H1 (cell line): ENCODE measurements around the gene TRIM24. TPM values are rescaled to one million over a fixed set of nuclear protein-coding genes. Genes with fewer than 3 reads are reported as not detected.
A peak's percentile ranks its signal among the peaks of the same experiment; 100 is the strongest.

ENCODE experiments used
- CTCF ChIA-PET: fragments of 300-600 bp; sonication (Branson Sonifier 250); formaldehyde crosslinking; loops from one replicate; lab custom pipeline; 2021; ENCODE audit not compliant: partially characterized antibody; lab: Charles Lee
- POLR2A ChIA-PET: fragments of 300-600 bp; sonication (Branson Sonifier 250); formaldehyde crosslinking; loops from one replicate; lab custom pipeline; 2021; ENCODE audit warnings: inconsistent platforms; ENCODE audit not compliant: partially characterized antibody; lab: Charles Lee
- DNase-seq, 2 experiments: peaks; one replicate each; pipeline versions ENCODE4 v3.0.0 to v3.0.0-alpha.2; 2010 to 2022; ENCODE audit warnings: low spot score in 2 of 2, low read depth in 1 of 2, mixed read lengths in 1 of 2
- FAIRE-seq: peaks from 2 replicates; lab custom pipeline; 2011; peaks lifted over from hg19 to GRCh38; lab: Jason Lieb, UNC
- H2AFZ ChIP-seq: 2 replicates; pipeline ENCODE4 v1.8.1; 2012; ENCODE audit warnings: low read length, inconsistent platforms
- H2AK5ac ChIP-seq: 2 replicates; pipeline ENCODE4 v1.6.1; 2013; ENCODE audit warnings: low read depth, low read length
- H2BK120ac ChIP-seq: replicated peaks from 2 replicates; pipeline ENCODE3; 2013; ENCODE audit warnings: low read depth, low read length, inconsistent platforms
- H2BK12ac ChIP-seq: 2 replicates; pipeline ENCODE4 v1.6.1; 2013; ENCODE audit warnings: low read depth, low read length
- H2BK15ac ChIP-seq: 2 replicates; pipeline ENCODE4 v1.6.1; 2013; ENCODE audit warnings: low read length
- H2BK20ac ChIP-seq: 2 replicates; pipeline ENCODE4 v1.6.1; 2013; ENCODE audit warnings: low read length
- H2BK5ac ChIP-seq: 2 replicates; pipeline ENCODE4 v1.6.1; 2013; ENCODE audit warnings: low read depth, low read length
- H3K14ac ChIP-seq: 2 replicates; pipeline ENCODE4 v1.6.1; 2013; ENCODE audit warnings: inconsistent platforms; ENCODE audit not compliant: insufficient read length
- H3K18ac ChIP-seq: 2 replicates; pipeline ENCODE4 v1.6.1; 2013; ENCODE audit warnings: low read length; ENCODE audit errors: extremely low read depth
- H3K23ac ChIP-seq: 2 replicates; pipeline ENCODE4 v1.6.1; 2013; ENCODE audit warnings: inconsistent platforms; ENCODE audit not compliant: insufficient read length
- H3K23me2 ChIP-seq: 2 replicates; pipeline ENCODE4 v1.6.1; 2013; ENCODE audit warnings: low read depth, low read length
- H3K27ac ChIP-seq: 2 replicates; pipeline ENCODE4 v1.6.1; 2011; ENCODE audit warnings: low read depth, low read length, inconsistent platforms
- H3K27me3 ChIP-seq, 4 experiments: replicated peaks in 1 of 4; 1 replicate in 1 of 4; 2 replicates in 3 of 4; pipeline versions ENCODE4 v1.6.1 to v1.8.1; 2011 to 2013; ENCODE audit warnings: low read length in 3 of 4, mild to moderate bottlenecking in 3 of 4, inconsistent platforms in 2 of 4, mixed read lengths in 2 of 4, moderate library complexity in 1 of 4; ENCODE audit not compliant: control insufficient read depth in 3 of 4, insufficient read depth in 3 of 4; ENCODE audit errors: extremely low read depth in 1 of 4
- H3K36me3 ChIP-seq, 4 experiments: 2 replicates each; pipeline versions ENCODE4 v1.6.1 to v1.8.1; 2011 to 2013; ENCODE audit warnings: mild to moderate bottlenecking in 4 of 4, low read length in 3 of 4, moderate library complexity in 2 of 4, control low read depth in 1 of 4, inconsistent platforms in 1 of 4; ENCODE audit not compliant: insufficient read depth in 4 of 4, control insufficient read depth in 2 of 4
- H3K4ac ChIP-seq: replicated peaks from 2 replicates; pipeline ENCODE3; 2013; ENCODE audit warnings: low read length, low read depth, mixed read lengths, inconsistent platforms; ENCODE audit not compliant: insufficient read length
- H3K4me1 ChIP-seq, 4 experiments: replicated peaks in 1 of 4; 1 replicate in 1 of 4; 2 replicates in 3 of 4; pipeline versions ENCODE4 v1.6.1 to v1.8.1; 2011 to 2013; ENCODE audit warnings: low read length in 3 of 4, inconsistent platforms in 2 of 4, mixed read lengths in 1 of 4; ENCODE audit not compliant: insufficient read depth in 4 of 4, control insufficient read depth in 3 of 4
- H3K4me2 ChIP-seq, 2 experiments: 2 replicates each; pipeline versions ENCODE4 v1.6.1 to v1.8.1; 2011 to 2013; ENCODE audit warnings: low read depth in 2 of 2, low read length in 2 of 2, control low read depth in 1 of 2, inconsistent platforms in 1 of 2, mild to moderate bottlenecking in 1 of 2; ENCODE audit not compliant: insufficient read depth in 1 of 2
- H3K4me3 ChIP-seq, 4 experiments: fragments of 200-600, 300-600 bp in 1 of 4; sonication (generic), shearing (Covaris generic), sonication (Bioruptor Twin) in 1 of 4; 2 replicates each; pipeline versions ENCODE4 v1.5.1 to v1.8.1; 2011 to 2016; ENCODE audit warnings: low read length in 4 of 4, low read depth in 3 of 4, control low read depth in 2 of 4, inconsistent platforms in 2 of 4, mild to moderate bottlenecking in 2 of 4, mixed read lengths in 1 of 4, moderate library complexity in 1 of 4; ENCODE audit not compliant: insufficient read depth in 2 of 4; ENCODE audit errors: extremely low read depth in 1 of 4
- H3K56ac ChIP-seq: replicated peaks from 2 replicates; pipeline ENCODE3; 2013; ENCODE audit warnings: low read depth, mild to moderate bottlenecking, mixed read lengths, low read length, inconsistent platforms; ENCODE audit not compliant: insufficient read length
- H3K79me1 ChIP-seq: 2 replicates; pipeline ENCODE4 v1.6.1; 2013; ENCODE audit warnings: low read depth, low read length, control low read depth
- H3K79me2 ChIP-seq, 2 experiments: 2 replicates each; pipeline versions ENCODE4 v1.6.1 to v1.8.1; 2012 to 2013; ENCODE audit warnings: low read length in 2 of 2, mild to moderate bottlenecking in 2 of 2, inconsistent platforms in 1 of 2; ENCODE audit not compliant: insufficient read depth in 2 of 2, control insufficient read depth in 1 of 2
- H3K9ac ChIP-seq, 4 experiments: replicated peaks in 1 of 4; 1 replicate in 1 of 4; 2 replicates in 3 of 4; pipeline versions ENCODE4 v1.6.1 to v1.8.1; 2011 to 2013; ENCODE audit warnings: low read depth in 3 of 4, low read length in 3 of 4, control low read depth in 2 of 4, mild to moderate bottlenecking in 2 of 4, moderate library complexity in 2 of 4, inconsistent platforms in 1 of 4; ENCODE audit errors: extremely low read depth in 1 of 4
- H3K9me3 ChIP-seq, 2 experiments: 2 replicates each; pipeline versions ENCODE4 v1.6.1 to v1.8.1; 2012 to 2013; ENCODE audit warnings: mild to moderate bottlenecking in 2 of 2, moderate library complexity in 2 of 2, control low read depth in 1 of 2, inconsistent platforms in 1 of 2, low read depth in 1 of 2, low read length in 1 of 2, mixed read lengths in 1 of 2; ENCODE audit not compliant: insufficient read depth in 2 of 2
- H4K20me1 ChIP-seq, 2 experiments: replicated peaks in 1 of 2; 2 replicates each; pipeline versions ENCODE3 to v1.8.1; 2011 to 2013; ENCODE audit warnings: inconsistent platforms in 2 of 2, low read length in 2 of 2, mild to moderate bottlenecking in 1 of 2; ENCODE audit not compliant: insufficient read depth in 2 of 2, control insufficient read depth in 1 of 2
- H4K5ac ChIP-seq: 2 replicates; pipeline ENCODE4 v1.6.1; 2013; ENCODE audit warnings: low read length, low read depth, mixed read lengths, inconsistent platforms; ENCODE audit not compliant: insufficient read length
- H4K8ac ChIP-seq: 2 replicates; pipeline ENCODE4 v1.8.0; 2013; ENCODE audit warnings: mild to moderate bottlenecking, moderate library complexity, low read length, inconsistent platforms; ENCODE audit not compliant: insufficient read depth; ENCODE audit errors: extremely low read depth
- H4K91ac ChIP-seq: replicated peaks from 2 replicates; pipeline ENCODE3; 2013; ENCODE audit warnings: low read length, mixed read lengths, inconsistent platforms; ENCODE audit not compliant: insufficient read length
- KDM4A ChIP-seq: IDR thresholded peaks from one replicate; pipeline ENCODE4 v1.7.1; 2012; ENCODE audit warnings: low read depth, mild to moderate bottlenecking, moderate library complexity, low read length, inconsistent platforms; ENCODE audit not compliant: severe bottlenecking
- PHF8 ChIP-seq: fragments of 200-600 bp; sonication (generic); conservative IDR thresholded peaks from 2 replicates; pipeline ENCODE4 v1.7.1; 2012; ENCODE audit warnings: low read depth, mild to moderate bottlenecking, inconsistent platforms, low read length, moderate library complexity
- RNF2 ChIP-seq: fragments of 200-900, 300-1000 bp; sonication (generic); IDR thresholded peaks from 2 replicates; pipeline ENCODE4 v1.7.1; 2016; ENCODE audit warnings: borderline replicate concordance, low read depth, mild to moderate bottlenecking, antibody characterized with exemption, low read length; ENCODE audit not compliant: poor library complexity, severe bottlenecking; ENCODE audit errors: missing control alignments
- SIN3A ChIP-seq, 2 experiments: IDR thresholded peaks in 1 of 2; conservative IDR thresholded peaks in 1 of 2; 2 replicates each; pipeline ENCODE4 v1.6.1; 2011 to 2012; ENCODE audit warnings: low read length in 2 of 2, improper control_type of control experiment in 1 of 2, low read depth in 1 of 2, mild to moderate bottlenecking in 1 of 2
- SP1 ChIP-seq: IDR thresholded peaks from 2 replicates; pipeline ENCODE4 v1.6.1; 2011; ENCODE audit warnings: low read depth, low read length
- TEAD4 ChIP-seq: IDR thresholded peaks from 2 replicates; pipeline ENCODE4 v1.6.1; 2012; ENCODE audit warnings: low read depth, low read length, inconsistent platforms, mixed read lengths
- WGBS, 2 experiments: shearing (Covaris generic) in 1 of 2; methylation state at CpG; one replicate each; pipeline versions ENCODE4 v1.1.6 to v1.1.7; 2013 to 2015; ENCODE audit warnings: low lambda C conversion rate in 2 of 2, mixed read lengths in 2 of 2, inconsistent platforms in 1 of 2, low coverage in 1 of 2, missing lambda C conversion rate in 1 of 2; ENCODE audit not compliant: insufficient replicate concordance in 2 of 2, insufficient coverage in 1 of 2, insufficient read length in 1 of 2; ENCODE audit errors: extremely low coverage in 1 of 2, missing lambda C conversion rate in 1 of 2; 5-methylcytosine and 5-hydroxymethylcytosine counted together
- polyA plus RNA-seq, 7 experiments: library from polyadenylated mRNA; depleted of rRNA in 3 of 7; stranded (reverse) in 5 of 7; unstranded in 2 of 7; fragments of >200 nt in 5 of 7; fragments of 200-250 nt in 2 of 7; gene quantifications; 1 replicate in 5 of 7; 2 replicates in 1 of 7; 4 replicates in 1 of 7; pipeline versions ENCODE4 v1.2.1 to v1.2.3, GENCODE V29; 2011 to 2013; ENCODE audit warnings: missing spikeins in 2 of 7, mixed read lengths in 2 of 7
- total RNA-seq: library from RNA; stranded (reverse); fragmentation: NEBNext Ultra II Directional; extraction: Animal tissue kit (Norgen Biotek cat#: 25700); gene quantifications from 2 replicates; pipeline ENCODE4 v1.2.1, GENCODE V29; 2021
- TF ChIP-seq, protein P1 (sequence below): IDR thresholded peaks from 2 replicates; pipeline ENCODE4 v1.6.1; 2011; ENCODE audit warnings: low read length, improper control_type of control experiment

Gene TRIM24
- total and polyA plus RNA-seq, 2 of the 8 experiments (the other 6 are each of a cell fraction or from before 2014, with no cell fraction given) = 67.6 to 149 TPM

DNA sequence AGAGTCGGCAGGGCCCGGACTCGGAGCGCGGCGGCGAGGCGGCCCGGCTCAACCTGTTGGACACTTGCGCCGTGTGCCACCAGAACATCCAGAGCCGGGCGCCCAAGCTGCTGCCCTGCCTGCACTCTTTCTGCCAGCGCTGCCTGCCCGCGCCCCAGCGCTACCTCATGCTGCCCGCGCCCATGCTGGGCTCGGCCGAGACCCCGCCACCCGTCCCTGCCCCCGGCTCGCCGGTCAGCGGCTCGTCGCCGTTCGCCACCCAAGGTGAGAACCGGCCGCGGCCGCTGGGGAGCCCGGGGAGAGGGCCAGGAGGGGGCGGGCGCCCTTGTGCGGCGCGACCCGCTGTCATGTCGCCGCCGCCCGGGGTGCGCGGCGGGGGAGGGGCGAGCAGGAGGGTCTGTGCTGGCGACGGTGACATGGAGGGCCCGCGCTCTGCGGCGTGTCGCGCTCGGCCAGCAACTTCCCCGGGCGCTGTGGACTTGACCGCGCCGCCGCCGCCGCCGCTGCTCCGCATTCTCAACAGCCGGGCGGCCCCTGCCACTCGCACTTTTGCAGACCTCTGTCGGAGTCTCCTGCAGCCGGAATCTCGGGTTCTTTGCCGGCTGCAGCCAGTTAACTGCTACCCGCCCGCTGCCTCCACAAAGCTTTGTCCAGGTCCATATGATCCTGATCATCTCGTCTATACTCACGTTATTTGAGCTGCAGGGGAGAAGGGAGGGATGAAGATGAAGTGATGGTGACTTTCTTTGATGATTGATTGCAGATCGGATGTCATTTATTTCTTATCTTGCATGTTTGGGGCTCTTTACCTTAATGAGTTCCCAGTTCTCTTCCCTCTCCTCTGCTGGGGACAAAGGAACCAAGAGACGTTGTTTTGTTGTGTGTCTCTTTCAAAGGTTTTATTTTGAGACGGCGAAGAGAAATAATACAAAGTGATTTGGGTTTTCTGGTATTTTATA, 869 bp downstream of the TRIM24 start:
- H3K4ac ChIP-seq = no peak overlapping the region
- no peaks in the 10 kb centered on the region for H3K27me3 ChIP-seq
- H3K79me2 ChIP-seq = peaks cover 42 to 58% of the 10 kb centered on the region in 2 experiments
- no peak overlapping the region for H2AK5ac ChIP-seq
- H3K27ac ChIP-seq = peak overlapping the region; percentile 86; the same call in 1 of the 2 replicates
- CTCF ChIA-PET = no interaction called here
- FAIRE-seq = no peak
- H3K4me1 ChIP-seq = peaks cover 0 to 5% (median 2%) of the 10 kb centered on the region in 4 experiments; a peak in 5 of 7 replicates
- peak in 1 of 2 experiments; percentile 56 for DNase-seq
- H4K20me1 ChIP-seq = peaks cover 17 to 19% of the 10 kb centered on the region in 2 experiments
- H3K79me1 ChIP-seq = no peaks in the 10 kb centered on the region
- H4K5ac ChIP-seq = peak overlapping the region; percentile 85
- no peak overlapping the region for H2BK12ac ChIP-seq
- peak overlapping the region; percentile 89 for H4K8ac ChIP-seq
- H3K56ac ChIP-seq = peak overlapping the region; percentile 40
- H3K4me2 ChIP-seq = peak overlapping the region; percentile 59 to 76
- no peak overlapping the region for H2BK20ac ChIP-seq
- no peak overlapping the region for H2AFZ ChIP-seq
- H3K23ac ChIP-seq = no peak overlapping the region
- peak overlapping the region; percentile 76 to 91 (median 86) for H3K9ac ChIP-seq
- H2BK15ac ChIP-seq = no peak overlapping the region
- H3K14ac ChIP-seq = no peak overlapping the region
- peaks cover 0 to 42% (median 5%) of the 10 kb centered on the region in 4 experiments; a peak in 4 of 8 replicates for H3K36me3 ChIP-seq
- H3K9me3 ChIP-seq = peaks cover 0 to 3% of the 10 kb centered on the region in 2 experiments; a peak in 1 of 4 replicates
- peak overlapping the region; percentile 63 for H3K18ac ChIP-seq
- H2BK5ac ChIP-seq = 0 out of 2 replicates have a peak overlapping the region, but pooled peaks have one; percentile 45
- POLR2A ChIA-PET = interaction anchor here (0.6 to 3.5 kb wide), 10 partner anchors 10 to 292 kb away, joined by 3 to 24 read pairs (median 4); no protein-coding TSS in a partner anchor
- 2% methylated on average over 51 of the region's 84 CpGs; no CpG with 5 or more reads in 1 of the 2 experiments for WGBS, 2 experiments
- peak overlapping the region; percentile 80 to 96 (median 93) for H3K4me3 ChIP-seq
- peaks cover 6% of the 10 kb centered on the region for H3K23me2 ChIP-seq
- no peak overlapping the region for H4K91ac ChIP-seq
- H2BK120ac ChIP-seq = no peak overlapping the region
- TF ChIP-seq, protein P1, sequence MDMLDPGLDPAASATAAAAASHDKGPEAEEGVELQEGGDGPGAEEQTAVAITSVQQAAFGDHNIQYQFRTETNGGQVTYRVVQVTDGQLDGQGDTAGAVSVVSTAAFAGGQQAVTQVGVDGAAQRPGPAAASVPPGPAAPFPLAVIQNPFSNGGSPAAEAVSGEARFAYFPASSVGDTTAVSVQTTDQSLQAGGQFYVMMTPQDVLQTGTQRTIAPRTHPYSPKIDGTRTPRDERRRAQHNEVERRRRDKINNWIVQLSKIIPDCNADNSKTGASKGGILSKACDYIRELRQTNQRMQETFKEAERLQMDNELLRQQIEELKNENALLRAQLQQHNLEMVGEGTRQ = no peak
- peak in 1 of 2 experiments; percentile 12; a peak in 1 of 4 replicates for TF ChIP-seq SIN3A (conservative IDR thresholded peaks at IDR 0.05 in 1 of 2, IDR thresholded peaks at IDR 0.05 in 1 of 2; ENCODE audit: low read depth in 1 of 2, low read length in 2 of 2)
- no peak for TF ChIP-seq SP1
- TF ChIP-seq KDM4A = peak; percentile 13
- no peak for TF ChIP-seq TEAD4
- TF ChIP-seq PHF8 = peak; percentile 19; the same call in 1 of the 2 replicates
- no peak for TF ChIP-seq RNF2
